MV-4-11 (cell line): ENCODE results near the gene FAM135A.
"Not testable (repeated sequence)": the region's sequence is repeated elsewhere in the genome, so short reads cannot be mapped to it uniquely, and the experiment has no call there.

Source experiments
- DNase-seq: peaks from one replicate; lab custom pipeline; 2025; lab: John Stamatoyannopoulos, UW

FAM135A gene

GRCh38 chr6:70459699-70460098 is 46.4 kb downstream of the FAM135A start:
- not testable (repeated sequence) for DNase-seq

DNA sequence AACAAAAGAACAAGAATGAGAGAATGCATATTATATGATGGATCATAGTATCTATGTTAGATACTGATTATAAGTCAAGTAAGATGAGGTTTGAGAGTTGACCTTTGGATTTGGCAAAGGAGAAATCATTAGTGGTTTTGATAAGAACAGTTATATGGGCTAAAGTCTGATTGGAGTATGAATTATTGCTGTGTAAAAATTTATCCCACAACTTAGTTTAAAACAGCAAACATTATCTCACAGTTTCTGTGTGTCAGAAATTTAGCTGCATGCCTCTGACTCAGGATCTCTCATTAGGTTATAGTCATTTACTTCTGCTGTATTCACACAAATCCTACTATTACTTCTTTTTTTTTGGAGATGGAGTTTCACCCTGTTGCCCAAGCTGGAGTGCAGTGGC is 56.7 kb downstream of the FAM135A start:
- no peak for DNase-seq

DNA sequence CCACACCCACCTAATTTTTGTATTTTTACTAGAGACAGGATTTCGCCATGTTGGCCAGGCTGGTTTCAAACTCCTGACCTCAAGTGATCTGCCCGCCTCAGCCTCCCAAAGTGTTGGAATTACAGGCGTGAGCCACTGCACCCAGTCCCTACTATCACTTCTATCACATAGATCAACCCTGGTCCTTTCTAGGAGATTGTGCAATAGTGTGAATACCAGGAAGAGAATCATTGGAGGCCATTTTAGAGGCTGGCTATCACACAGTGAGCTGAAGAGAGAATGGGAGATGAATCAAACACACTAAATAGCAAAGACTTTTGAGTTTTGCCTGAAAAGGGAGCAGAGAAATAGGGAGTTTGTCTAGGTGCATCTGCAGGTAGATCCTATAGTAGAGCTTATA is 57.2 kb downstream of the FAM135A start:
- DNase-seq: not testable (repeated sequence)

DNA sequence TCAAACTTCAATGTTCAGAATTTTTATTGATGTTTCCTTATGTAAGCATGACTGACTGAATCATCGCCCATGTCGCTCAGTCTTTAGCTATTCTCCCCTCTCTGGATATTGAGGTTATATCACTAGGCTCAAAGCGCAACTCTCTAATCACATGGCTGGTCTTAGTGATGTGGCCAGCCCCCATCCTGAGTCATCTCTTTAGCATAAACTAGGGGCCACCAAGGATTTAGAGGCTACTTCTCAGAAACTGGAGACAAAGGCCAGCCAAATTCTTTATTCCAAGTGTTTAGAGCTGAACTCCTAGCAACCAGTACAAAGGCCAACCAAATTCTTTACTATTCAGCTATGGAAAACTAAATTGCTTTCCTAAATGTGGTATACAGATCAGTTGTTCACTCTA is 61.4 kb downstream of the FAM135A start:
- no peak for DNase-seq

- no peak for DNase-seq
Observed at GRCh38 chr6:70479236-70479635, 65.9 kb downstream of the FAM135A start.

DNA sequence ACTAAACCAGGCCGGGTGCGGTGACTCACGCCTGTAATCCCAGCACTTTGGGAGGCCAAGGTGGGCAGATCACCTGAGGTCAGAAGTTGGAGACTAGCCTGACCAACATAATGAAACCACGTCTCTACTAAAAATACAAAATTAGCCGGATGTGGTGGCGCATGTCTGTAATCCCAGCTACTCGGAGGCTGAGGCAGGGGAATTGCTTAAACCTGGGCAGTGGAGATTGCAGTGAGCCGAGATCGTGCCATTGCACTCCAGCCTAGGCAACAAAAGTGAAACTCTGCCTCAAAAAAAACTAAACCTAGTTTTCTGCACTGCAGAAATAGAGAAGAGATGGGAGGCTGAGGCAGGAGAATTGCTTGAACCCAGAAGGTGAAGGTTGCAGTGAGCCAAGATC is 73.3 kb downstream of the FAM135A start:
- not testable (repeated sequence) for DNase-seq

DNA sequence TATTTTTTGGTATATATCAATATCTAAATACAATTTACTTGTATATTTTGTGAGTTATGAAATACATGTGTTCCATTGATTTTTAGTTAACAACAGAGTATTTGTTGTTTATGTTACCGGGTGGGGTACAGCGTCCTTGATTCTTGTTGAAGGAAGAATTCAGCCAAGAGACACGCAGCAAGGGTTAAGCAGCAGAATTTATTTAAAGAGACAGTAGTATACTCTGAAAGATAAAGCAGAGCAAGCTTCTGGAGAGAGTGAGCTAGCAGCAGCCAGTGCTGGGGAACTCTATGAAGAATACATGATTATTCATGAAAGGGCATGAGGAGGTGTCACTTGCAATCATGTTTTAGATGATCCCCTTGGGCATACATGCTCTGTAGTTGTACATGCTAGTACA is 76.1 kb downstream of the FAM135A start:
- no peak for DNase-seq

GRCh38 chr6:70494833-70495232 is 81.5 kb downstream of the FAM135A start:
- no peak for DNase-seq

GRCh38 chr6:70495790-70496189 is 82.5 kb downstream of the FAM135A start:
- not testable (repeated sequence) for DNase-seq

- DNase-seq: no peak
Observed at GRCh38 chr6:70502484-70502883, 89.2 kb downstream of the FAM135A start.

- DNase-seq: no peak
Observed at GRCh38 chr6:70503813-70504465, 90.6 kb downstream of the FAM135A start.

- no peak for DNase-seq
Observed at GRCh38 chr6:70506321-70506720, 93.0 kb downstream of the FAM135A start.

- no peak for DNase-seq
Observed at GRCh38 chr6:70507161-70507560, 93.9 kb downstream of the FAM135A start.

GRCh38 chr6:70508953-70509352 is 95.6 kb downstream of the FAM135A start:
- no peak for DNase-seq

DNA sequence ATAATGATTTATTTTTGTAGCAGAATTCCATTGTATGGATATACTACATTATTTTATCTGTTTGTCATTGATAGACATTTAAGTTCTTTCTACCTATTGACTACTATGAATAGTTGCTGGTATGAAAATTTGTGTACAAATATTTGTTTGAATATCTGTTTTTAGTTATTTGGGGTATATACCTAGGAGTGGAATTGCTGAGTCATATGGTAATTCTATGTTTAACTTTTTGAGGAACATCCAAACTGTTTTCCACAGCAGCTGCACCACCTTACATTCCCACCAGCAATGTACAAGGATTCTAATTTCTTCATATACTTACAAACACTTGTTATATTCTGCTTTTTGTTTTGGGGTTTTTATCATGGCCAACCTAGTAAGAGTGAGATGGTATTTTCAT is 97.3 kb downstream of the FAM135A start:
- DNase-seq: no peak

DNA sequence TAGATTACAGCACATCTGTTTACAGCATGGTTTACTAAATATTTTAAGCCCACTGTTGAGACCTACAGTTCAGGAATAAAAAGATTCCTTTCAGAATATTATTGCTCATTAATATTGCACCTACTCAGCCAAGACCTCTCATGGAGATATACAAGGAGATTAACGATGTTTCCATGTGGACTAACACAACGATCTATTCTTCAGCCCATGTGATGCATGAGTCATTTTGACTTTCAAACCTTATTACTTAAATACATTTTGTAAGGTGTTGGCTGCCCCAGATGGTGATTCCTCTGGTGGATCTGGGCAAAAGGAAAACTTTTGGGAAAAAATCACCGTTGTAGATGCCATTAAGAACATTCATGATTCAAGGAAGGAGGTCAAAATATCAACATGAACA is 105.4 kb downstream of the FAM135A start:
- DNase-seq: no peak

DNA sequence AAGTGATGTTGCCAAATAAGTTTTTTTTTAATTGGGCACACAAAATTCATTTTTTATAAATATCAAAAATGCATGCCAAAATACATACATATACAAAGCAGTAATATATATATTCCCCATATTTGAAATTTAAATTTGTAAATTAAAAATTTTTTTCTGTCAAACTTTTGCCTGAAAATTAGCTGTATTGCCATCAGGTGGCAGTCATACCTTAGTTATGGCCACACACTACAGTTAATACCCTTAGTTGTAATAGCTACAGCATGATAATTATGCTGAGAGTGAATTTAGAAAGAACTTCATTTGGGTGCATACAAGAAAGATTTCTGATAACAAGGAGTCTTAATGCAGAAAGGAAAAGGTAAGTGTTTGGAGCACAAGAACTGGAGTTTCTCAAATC is 107.3 kb downstream of the FAM135A start:
- DNase-seq: peak; percentile 3

- peak; percentile 4 for DNase-seq
Observed at GRCh38 chr6:70524721-70525286, 111.5 kb downstream of the FAM135A start.

GRCh38 chr6:70527071-70527737 is 113.9 kb downstream of the FAM135A start:
- DNase-seq: no peak

DNA sequence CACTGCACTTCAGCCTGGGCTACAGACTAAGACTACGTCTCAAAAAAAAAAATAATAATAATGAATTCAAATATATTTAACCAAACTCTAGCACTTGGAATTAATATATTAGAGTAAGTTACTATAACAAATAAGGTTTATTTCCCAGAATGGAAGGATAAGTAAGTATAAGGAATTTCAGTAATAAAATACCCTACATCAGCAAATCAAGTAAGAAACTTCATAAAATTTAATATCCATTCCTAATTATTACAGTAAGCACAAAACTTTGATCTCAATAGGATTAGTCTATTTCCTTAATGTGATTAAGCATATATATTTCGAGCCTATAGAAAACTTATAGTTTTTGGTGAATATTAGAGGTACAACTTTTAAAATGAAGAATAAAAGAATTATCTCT is 116.7 kb downstream of the FAM135A start:
- DNase-seq: no peak

DNA sequence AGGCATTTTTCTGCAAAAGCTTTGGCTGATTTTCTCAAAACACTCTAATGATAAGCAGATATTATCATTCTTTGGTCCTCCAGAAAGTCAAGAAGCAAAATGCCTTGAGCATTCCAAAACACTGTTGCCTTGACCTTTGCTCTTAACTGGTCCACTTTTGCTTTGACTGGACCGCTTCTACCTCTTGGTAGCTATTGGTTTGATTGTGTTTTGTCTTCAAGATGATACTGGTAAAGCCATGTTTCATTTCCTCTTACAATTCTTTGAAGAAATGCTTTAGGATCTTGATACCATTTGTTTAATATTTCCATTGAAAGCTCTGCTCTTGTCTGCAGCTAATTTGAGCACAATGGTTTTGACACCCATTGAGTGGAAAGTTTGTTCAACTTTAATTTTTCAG is 117.8 kb downstream of the FAM135A start:
- peak; percentile 11 for DNase-seq

- peak; percentile 80 for DNase-seq
Observed at GRCh38 chr6:70537266-70537665, 124.0 kb downstream of the FAM135A start.

GRCh38 chr6:70538376-70538775 is 125.1 kb downstream of the FAM135A start:
- peak; percentile 91 for DNase-seq

GRCh38 chr6:70547313-70547712 is 134.0 kb downstream of the FAM135A start:
- peak; percentile 9 for DNase-seq
